ENCODE results near the gene COL8A1.

The COL8A1 gene

DNA sequence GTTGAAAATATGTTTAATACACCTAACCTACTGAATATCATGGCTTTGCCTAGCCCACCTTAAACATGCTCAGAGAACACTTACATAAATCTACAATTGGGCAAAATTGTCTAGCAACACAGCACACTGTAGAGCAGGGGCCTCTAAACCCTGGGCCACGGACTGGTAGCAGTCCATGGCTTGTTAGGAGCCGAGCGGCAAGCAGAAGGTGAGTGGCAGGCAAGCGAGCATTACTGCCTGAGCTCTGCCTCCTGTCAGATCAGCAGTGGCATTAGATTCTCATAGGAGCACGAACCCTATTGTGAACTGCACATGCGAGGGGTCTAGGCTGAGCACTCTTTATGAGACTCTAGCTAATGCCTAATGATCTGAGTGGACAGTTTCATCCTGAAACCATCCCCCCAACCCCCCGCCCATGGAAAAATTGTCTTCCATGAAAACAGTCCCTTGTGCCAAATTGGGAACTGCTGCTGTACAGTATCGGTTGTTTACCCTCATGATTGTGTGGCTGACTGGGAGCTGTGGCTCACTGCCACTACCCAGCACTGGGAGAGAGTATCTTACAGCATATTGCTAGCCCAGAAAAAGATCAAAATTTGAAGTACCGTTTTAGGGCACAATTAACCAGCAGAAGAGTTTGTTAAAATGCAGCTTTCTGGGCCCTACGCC, 205.3 kb downstream of the COL8A1 start:
- DNase-seq (ENCODE audit: low read depth), result no peak

DNA sequence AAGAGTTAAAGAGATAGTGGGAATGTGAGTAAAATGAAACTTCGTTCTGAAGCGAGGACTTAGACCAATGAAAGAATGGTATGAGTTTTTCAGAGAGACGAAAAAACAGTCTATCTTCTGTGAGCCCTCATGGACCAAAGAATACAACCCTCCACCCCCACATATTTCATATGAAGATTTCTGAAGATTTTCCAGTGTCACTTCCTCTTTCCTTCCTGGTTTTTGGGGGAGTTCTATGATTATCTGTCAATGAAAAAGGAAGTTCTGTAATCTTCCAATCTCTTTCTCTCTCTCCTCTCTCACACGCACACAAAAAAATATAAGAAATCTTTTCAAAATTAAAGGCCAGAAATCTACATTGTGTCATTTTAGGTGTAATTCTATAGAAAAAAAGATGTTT, 206.9 kb downstream of the COL8A1 start:
- no peak for DNase-seq (ENCODE audit: low read depth)

DNA sequence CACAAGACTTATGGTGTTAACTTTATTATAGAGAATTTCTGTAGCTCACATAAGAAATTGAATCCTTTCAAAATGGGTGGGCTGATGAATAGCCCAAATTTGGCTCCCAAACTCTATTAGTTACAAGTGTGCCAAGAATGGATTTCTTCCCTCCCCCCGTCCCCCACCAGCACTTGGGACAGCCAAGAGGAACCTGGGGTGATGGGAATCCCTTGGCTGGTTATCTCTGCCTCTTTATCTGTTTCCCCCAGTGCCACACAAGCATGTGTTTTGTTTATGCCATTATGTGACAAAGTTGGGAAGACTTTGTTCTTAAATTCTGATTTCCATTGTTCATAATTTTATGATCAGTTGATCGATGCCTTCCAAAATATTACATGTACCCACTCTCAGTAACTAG, 207.6 kb downstream of the COL8A1 start:
- DNase-seq (ENCODE audit: low read depth), result no peak

DNA sequence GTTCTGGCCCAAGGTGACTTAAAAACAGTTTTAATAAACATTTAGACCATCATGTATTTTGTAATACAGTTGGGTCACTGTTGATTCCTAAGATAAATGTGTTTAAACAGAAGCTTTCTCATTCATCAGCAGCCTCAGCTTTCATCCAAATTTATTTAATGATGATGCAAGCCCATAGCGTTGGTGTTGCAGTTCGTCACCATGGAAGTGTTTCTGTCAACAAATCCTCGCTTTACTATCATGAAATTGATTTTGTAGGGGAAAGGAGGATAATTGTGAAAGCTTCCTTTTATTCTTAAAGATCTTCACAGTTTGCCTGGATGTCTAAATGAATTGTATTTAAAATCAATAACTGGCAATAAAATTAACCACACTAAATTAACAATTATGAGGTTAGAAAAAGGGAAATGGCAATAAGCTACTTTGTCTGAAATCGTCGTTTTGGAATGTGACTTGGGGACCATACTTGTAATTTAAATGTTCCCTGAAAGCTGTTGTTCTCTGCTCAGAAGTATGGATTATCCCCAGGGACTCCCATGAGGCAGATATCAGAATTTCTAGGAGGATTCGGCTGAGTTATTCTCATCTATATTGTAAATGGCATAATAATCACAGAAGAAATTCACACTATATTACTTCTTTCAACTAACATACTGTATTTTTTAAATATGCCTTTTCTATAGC, 208.2 kb downstream of the COL8A1 start:
- no peak for DNase-seq (ENCODE audit: low read depth)

DNA sequence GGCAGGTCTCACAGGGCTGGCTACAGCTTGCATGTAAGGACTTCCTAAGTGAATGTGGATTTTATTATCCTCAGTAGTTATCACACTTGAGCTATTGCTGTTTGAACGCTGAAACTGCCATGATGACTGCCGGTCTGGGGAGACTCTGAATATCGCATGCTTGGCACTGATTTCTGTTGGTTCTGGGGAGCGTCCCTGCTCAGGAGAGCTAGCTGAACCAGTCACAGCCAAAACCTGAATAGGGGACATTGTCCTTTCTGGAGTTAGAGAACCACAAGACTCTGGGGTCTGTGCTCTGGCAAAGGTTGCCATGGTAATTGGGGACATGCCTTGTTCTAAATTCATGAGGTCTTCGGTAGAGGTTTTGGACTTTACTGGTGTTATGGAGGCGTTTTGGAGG, 210.0 kb downstream of the COL8A1 start:
- DNase-seq (ENCODE audit: low read depth), result no peak

Data from ELR (cell line).